Hypothalamus (tissue), 51 donors: Measurements from ENCODE around the gene DAP.

Experiments
- DNase-seq, 51 donors: peaks; one replicate each; lab custom pipeline; 2025; lab: John Stamatoyannopoulos, UW

Gene DAP

DNA sequence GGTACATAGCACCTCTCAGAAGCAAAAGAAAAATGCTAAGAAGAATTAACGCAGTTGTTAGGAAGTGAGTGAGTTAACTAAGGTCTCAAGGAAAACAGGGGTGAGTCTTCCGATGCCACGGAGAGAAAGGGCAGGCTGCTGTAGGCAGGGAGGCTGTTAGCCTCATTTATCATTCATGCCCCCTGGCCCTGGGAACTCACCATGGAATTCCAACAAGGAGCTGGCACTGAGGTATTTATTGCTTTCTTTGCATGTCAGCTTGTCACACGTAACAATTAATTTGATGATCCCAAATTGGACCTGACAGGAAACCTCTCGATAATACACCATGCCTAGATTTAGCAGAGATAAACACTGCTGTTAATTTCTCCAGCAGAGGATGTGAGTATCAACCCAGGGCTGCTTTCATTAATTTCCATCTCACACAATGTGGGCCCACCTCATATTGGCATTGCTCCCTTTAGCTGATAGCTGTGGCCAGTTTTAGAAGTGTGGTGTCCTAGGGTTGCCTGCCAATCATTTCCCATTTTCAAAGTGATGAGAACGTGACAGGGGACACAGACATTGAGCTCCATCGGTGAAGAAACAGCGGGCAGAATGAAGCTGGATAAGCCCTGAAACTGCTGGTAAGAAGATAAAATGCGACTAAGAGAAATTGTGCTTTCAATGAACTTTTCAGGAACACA lies 45.3 kb downstream of the DAP start:
- DNase-seq: no peak

DNA sequence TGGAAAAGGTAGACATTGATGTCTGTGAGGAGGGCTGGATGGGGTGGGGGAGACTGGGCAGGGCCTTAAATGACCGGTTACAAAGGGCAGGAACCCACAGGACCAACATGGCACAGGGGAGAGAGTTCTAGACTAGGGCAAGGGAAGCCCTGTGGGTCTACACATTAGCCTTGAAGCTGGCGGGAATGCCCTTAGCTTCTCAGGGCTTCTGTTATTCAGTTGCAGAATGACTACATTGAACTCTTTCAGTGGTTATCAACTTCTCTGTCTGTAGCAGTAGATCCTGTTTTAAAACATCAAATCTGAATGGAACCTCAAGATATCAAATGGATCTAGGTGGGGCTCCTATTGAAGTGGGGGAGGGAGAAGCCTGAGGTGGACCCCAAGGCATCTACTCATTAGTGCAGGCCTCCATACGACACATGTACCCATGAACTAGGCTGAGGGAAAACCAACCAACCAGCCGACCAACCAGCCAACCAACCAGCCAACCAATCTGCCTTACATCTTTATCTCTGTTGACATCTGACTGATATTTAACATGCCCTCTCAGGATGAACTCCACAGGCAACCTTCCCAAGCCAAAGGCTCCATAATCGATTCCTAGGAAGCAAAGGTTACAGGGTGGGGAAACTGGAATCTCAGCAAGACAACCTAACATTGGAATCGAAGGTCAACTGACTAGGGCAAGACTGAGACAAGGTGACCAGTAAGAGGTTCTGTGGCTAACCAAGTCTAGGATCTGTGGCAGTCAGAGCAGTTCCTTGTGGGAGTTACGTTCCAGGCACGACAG lies 48.3 kb downstream of the DAP start:
- DNase-seq: no peak

DNA sequence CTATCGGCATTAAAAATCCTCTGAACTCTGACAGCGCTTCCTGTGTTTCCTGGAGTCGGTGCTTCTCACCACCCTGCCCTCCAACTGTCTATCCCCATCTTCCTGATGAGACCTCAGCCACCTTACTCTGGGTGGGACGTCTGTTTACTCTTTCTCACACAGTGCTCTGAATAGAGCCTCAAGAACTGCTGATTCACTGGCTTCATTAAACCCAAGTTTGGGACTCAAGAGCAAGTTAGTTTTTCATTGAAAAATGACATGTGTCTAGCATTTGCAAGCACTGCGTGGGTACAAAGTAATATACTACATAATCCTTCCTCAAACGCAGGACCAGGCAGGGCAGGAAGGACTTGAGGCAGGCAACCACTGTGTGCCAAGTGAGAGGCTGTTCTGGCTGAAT lies 49.5 kb downstream of the DAP start:
- no peak for DNase-seq

DNA sequence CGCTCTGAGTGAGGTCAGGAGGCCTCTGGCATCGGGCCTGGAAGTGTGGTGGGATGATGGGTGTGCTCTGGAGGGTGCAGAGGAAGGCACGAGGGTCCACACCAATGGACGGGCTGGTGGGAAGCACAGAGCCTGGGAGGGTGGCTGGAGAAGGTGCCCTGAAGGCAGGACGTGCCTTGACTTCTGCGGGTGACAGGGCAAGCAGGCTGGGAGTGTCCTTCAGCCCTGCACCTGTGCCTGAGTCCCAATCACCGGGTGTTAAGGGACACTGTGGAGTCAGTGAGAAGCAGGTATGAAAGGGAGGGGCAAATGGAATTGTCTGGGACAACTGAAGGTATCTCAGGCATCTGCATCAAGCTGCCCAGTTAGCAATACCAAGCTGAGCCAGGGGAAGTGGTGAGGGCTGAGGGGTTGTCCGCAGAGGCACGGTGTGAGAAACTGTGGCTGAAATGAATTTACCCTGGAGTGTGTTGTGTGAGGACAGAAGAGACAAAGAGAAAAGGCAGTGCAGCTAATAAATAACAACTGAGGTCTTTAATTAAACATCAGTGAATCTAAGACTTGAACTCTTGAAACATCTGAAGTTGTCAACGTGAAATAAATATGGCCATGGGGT lies 50.4 kb downstream of the DAP start:
- no peak for DNase-seq

DNA sequence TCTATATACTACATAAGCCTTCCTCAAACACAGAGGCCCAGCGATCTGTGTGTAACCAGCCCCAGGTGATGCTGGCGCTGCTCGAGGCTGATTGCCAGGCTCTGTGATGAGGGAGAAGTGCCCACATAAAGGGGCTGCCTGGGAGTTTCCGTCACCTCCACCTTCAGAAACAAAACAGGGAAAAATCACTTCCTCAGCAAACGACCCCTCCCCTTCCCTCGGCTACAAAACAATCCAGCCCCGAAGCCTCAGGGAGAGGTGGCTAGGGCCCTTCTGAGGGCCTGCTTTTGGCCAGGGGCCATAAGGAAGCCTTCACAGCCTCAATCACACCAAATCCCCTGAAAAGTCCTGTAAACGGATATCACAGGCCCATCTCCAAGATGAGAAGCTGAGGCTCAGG lies 51.1 kb downstream of the DAP start:
- DNase-seq: no peak

DNA sequence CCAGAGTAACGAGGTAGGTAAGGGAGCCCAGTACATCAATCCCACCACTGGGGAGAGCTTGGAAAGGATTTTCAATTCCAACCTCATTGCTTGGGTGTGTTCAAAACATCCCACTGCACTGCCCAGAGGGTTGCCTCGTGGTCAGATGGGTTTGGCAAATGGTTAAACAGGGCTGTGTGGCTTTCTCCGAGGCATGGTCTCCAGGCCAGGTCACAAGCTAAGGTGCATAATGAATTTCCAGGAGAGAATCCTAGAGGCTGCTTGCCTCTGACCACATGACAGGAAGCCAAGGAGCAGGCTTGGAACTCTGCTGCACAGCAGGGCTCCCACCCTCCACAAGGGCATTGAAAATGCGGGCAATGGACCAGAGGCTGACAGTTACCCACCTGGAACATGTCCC lies 51.6 kb downstream of the DAP start:
- DNase-seq: no peak

DNA sequence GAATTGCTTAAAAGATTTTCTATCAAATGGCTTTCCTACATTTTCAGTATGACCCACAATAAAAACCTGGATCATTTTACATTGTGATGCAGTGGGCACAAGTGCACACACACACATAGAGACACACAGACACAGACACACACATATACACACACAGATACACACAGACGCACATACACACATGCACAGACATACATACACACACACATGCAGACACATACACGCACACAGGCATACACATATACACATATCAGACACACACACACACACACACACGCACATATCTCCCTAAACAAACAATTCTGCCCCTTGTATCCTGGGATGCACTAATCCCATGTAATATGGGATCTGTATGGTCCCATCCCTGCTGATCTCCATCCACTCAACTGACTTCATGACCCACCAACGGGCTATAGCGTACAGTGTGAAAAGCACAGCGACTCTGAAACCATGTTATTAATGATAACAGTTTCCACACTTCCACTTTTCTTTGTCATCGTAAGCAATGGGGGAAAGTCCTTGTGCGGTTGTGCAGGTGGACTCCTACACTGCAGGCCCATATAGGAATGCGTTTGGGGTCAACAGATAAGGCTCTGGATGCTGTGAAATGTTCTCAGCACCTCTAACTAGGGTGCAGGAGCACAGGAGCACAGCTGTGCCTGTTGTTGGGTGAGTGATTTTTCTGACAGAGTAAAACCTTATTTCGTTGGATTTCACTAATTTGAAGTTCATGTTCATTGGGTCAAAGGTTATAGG lies 52.7 kb downstream of the DAP start:
- DNase-seq: no peak

DNA sequence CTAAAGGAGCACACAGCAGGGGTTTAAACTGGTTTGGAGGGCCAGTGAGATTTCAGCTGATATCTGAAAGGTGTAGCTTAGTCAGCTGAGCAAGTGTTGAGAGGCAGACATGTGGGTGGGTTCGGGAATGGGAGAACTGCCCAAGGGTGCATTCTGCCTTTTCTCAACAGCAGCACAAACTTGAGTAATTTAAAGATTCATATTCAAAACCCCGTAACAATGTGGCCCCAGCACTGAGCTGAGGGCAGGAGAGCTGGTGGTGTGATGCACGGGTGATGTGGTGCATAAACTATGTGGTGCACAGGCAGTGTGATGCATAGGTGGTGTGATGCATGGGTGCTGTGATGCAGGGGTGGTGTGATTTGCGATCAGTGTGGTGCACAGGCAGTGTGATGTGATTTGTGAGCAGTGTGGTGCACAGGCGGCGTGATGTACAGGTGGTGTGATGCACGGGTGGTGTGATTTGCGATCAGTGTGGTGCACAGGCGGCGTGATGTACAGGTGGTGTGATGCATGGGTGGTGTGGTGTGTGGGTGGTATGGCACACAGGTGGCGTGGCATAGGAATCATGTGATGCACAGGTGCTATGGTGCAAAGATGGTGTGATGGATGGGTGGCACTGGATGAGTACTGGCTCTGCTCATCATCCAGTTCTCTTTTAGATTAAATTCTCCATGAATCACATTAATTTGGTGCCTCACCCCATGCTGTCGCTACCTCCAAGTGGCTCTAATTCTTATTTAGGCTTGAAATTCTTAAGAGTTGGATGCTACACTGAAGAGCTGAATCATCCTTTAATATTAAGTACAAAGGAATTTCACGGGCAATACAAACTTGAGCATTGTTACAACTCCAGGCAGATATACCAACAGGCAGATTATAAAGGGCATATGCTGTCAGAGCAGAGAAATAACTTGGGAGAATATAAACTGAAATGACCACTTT lies 53.6 kb downstream of the DAP start:
- no peak for DNase-seq

DNA sequence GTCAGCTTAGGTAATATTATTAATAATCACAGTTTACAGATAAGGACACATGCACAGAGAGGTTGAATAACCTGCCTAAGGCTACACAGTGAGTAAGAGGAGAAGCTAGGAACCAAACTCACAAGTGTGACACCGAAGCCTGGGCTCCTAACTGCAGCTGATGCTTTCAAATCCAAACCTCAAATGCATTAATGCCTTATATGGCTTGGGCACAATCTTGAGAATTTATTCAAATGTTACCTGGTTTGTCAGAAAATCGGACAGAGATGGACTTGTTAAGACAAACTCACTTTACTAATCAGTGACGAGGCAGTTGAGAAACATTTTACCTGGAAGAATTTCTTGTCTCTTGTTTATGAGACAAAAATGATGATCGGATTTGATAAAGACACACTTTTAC lies 54.7 kb downstream of the DAP start:
- no peak for DNase-seq

DNA sequence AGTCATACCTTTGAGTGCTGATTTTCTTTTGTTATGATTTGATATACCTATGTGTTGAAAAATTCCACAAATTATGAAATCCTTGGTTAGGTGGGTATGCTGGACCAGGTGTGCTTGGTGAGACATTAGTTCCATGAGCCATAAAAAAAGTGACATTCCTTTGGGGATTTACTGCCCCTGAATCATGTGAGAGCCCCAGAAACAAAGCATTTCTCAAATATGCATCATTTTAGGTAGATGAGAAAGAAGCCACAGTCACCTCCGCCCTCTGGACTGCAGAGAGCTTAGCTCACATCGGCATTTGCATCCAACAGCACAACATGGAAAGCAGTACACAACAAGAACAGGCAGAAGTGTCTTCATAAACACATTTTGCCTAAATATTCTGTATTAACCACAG lies 55.3 kb downstream of the DAP start:
- no peak for DNase-seq

DNA sequence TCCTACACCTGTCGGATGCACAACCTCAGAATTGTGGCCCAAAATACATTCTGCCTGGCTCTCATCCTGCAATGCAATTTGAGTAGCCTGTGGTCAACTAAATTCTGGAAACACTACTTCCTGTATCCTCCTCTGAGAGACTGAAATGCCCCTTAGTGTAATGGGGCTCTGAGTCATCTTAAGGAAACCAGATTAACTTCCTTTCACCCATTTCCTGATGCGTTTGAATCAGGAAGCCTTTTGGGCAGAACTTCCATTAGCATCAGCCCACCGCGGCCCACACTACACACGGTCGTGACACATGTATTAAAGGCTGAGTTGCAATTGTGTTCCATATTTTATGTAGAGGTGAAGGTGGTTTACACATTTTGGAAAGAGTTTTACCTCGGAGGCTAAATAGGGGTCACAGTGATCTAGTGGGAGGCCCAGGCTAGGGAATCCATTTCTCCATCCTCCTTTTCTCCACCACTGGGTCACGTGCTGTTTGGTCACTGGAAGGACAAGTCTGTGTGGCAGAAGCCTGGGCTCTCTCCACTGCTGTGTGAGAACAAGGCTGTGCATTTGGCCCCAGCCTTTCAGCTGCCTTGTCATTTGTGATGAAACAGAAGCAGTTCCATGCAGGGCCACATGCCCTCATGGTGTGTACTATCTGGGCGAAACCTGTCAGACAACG lies 55.9 kb downstream of the DAP start:
- no peak for DNase-seq

DNA sequence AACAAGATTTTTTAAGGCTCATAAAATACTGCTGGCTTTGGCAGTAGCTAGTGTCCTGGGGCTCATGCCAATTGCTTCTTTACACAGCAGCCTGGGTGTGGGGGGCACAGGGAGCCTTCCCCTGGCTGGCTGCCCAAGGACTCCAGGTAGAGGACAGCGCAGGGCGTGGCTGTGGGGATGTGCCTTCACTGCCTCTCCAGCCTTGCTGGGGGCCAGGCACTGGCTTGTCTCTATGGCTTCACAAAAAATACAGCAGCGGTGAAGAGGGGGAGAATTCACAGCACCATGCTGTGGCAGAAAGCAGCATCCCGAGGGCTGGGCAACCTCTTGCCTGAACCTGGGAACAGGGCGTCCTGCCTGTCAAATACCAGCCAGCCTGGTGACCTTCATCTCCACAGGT lies 57.4 kb downstream of the DAP start:
- no peak for DNase-seq

DNA sequence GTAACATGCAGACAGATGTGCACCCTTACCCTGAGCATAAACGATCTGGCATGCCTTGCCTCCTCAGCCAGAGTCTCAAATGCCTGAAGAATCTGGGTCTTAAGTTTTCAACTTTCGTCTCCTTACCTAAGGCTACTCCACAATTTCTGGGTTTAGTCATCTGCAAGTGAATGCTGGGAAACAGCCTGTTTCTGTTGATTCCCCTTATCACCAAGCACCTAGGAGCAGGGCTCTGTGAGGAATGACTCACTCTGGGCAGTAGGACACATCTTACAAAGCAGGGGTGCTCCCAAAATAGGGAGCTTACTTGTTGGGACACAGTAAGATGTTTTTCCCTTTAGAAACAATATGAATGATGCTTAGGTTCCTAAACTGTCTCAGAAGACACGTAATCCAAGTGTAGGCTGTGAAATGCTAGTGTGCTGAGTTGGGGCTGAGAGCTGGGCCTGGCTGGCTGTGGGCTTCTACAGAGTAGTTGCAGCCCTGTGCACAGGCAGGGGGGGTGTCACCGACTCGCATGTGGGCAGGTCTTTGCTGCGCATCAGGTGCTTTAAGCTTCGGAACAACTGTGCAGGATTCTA lies 58.0 kb downstream of the DAP start:
- DNase-seq: peak in 1 of 51 donors; percentile 54

DNA sequence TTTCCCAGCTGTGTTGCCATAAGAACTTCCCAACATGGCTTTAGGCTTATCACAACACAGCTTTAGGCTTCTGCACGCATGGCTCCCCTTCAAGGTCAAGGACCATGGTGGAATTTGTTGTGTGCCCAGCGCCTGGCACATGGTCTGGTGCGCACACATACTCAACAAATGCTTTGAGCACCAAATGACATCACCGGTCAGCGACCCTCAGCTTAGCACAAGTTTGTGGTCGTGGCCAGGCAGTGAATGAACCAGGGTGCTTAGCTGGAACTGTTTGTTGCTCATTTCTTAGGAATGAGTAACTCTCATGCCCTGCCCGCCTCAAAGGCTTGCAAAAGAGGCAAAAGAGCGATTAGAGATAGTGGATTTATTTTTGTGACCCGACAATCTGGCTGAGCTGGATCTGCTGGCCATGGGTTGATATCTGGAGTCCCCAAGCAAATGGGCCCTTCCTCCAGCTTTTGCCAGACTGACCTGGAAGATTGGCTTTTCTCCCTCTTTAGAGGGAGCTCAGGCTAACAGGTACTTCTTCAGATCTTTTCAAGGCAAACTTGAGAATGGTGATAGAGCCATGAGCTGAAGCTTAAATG lies 58.9 kb downstream of the DAP start:
- no peak for DNase-seq

DNA sequence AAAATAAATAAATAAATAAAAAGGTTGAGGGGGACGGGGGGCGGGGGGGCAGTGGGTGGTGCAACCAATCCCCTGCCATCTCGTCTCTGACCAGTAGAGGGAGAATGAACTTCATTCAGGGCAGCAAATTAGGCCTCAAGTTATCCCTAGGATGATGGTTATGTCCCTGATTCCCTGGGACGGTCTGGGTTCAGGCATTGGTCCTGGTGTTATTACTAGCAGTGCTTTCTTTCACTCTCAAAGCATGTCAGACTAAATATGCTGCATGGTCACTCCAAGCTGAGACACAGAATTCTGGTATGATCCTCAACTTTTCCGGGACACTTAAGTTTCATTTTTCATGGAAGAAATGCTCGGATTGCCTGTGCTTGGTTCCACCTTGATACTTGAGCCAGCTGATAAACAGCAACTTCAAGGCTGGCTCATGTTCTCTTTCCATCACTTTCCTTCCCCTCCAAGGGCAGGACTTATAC lies 59.4 kb downstream of the DAP start:
- peak in 17 of 51 donors; percentile 2 to 44 (median 15) for DNase-seq

DNA sequence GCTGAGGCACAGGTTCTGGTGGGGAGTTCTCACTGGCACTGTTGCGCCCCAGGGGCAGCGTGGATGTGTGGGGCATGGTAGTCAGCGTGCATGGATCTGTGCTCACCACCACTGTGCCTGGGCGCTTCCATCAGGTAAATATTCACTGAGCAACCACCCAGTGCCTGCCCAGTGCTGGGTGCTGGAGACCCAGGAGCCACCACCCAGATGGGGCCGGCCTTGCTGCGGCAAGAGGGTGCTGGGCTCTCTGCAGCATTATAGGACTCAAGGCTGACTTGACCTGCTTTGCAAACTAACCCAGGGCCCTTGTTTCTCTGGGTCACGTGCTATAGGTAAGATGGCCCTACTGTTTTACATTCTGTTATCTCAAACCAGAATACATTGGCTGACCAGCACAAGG lies 60.5 kb downstream of the DAP start:
- no peak for DNase-seq

DNA sequence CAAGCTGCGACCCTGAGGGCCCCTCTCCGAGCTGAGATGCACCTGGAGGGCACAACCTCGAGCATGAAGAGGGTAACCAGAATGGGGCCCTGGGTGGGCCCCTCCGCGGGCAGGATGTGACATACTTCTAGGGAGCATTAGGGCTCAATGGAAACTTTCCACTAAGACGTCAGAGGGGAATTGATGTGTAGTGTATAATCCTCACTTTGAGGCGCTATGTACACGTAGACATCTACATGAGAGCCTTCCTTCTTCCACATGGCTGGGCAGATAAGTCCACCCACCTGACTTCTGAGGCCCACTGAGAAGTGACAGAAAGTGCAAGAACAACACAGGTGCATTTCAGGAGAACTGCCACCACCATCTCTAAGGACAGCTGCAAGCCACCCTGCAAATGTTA lies 61.0 kb downstream of the DAP start:
- DNase-seq: no peak

DNA sequence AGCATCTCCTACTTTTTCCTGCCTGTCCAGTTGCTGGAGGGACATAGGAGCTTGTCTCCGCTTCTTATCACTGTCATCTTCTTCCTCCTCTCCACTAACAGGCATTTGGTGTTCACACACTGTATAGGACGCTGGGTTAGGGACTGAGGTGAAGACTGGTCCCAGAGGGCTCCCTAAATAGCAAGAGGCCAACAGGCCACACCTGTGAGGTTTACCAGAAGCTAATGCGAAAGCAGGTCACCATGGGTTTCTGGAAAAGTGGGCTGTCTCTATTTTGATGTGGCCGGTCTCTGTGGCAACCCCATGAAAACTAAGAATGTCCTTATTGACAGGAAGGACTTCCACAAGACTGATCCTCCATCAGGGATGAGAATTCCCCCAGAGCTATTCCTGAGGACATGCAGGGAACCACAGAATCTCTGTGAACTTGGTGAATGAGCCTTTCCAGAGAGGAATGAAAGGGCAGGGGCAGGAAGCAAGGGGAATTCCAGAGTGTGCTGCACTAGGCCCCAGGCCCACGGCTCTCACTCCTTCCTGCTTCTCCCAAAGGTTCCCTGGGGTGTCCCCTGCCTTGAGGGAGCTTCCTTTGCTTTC lies 61.7 kb downstream of the DAP start:
- no peak for DNase-seq
